ENCODE data around the gene LCE3C.

Gene LCE3C

GRCh38 chr1:152626744-152627143 is 26.7 kb downstream of the LCE3C start:
- Histone ChIP-seq H3K9me2 (replicated peaks; ENCODE audit: insufficient read depth, low read length) (no peaks in the 10 kb centered on the region), H3K36me3 (ENCODE audit: low read length) (no peaks in the 10 kb centered on the region), H4K20me1 (ENCODE audit: low read depth, low read length) (no peaks in the 10 kb centered on the region), H3K9me3 (ENCODE audit: insufficient read depth, low read length) (no peaks in the 10 kb centered on the region), H3K4me3 (ENCODE audit: insufficient read depth, low read length, poor library complexity, severe bottlenecking) (no peak overlapping the region), H2AFZ (ENCODE audit: low read depth, low read length, severe bottlenecking) (no peak overlapping the region), H3K9ac (ENCODE audit: low read length) (no peak overlapping the region), H3K27me3 (ENCODE audit: low read length) (no peaks in the 10 kb centered on the region), H3K27ac (ENCODE audit: low read depth, low read length) (no peak overlapping the region), H3K4me2 (ENCODE audit: low read depth, low read length, poor library complexity, severe bottlenecking) (no peak overlapping the region), H3F3A (ENCODE audit: insufficient read depth) (no peaks in the 10 kb centered on the region), H3K79me2 (ENCODE audit: insufficient read depth, low read length) (no peaks in the 10 kb centered on the region)
- TF ChIP-seq EZH2phosphoT487 (conservative IDR thresholded peaks at IDR 0.05; ENCODE audit: low read length): no peak
- TF ChIP-seq, protein P1, sequence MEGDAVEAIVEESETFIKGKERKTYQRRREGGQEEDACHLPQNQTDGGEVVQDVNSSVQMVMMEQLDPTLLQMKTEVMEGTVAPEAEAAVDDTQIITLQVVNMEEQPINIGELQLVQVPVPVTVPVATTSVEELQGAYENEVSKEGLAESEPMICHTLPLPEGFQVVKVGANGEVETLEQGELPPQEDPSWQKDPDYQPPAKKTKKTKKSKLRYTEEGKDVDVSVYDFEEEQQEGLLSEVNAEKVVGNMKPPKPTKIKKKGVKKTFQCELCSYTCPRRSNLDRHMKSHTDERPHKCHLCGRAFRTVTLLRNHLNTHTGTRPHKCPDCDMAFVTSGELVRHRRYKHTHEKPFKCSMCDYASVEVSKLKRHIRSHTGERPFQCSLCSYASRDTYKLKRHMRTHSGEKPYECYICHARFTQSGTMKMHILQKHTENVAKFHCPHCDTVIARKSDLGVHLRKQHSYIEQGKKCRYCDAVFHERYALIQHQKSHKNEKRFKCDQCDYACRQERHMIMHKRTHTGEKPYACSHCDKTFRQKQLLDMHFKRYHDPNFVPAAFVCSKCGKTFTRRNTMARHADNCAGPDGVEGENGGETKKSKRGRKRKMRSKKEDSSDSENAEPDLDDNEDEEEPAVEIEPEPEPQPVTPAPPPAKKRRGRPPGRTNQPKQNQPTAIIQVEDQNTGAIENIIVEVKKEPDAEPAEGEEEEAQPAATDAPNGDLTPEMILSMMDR (IDR thresholded peaks at IDR 0.05; ENCODE audit: insufficient read depth, low read length, poor library complexity, severe bottlenecking): no peak

DNA sequence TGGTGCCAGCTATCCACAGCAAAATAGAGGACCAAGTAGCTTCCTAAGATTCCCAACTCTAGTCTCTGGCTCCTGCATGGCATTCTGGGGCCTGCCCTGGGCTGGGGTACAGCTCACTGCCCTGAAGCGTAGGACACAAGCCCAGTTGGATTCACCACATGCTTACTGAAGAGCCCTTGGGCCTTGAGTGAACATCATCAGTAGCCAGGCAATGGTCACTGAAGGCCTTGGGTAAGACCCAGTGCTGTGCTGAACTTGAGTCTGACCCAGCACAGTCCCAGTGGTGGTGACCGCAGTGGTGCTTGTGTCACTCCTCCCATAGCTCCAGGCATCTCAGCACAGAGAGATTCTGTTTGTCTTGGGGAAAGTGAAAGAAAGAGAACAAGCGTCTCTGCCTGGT is 30.6 kb downstream of the LCE3C start:
- Histone ChIP-seq H3K27ac (ENCODE audit: low read depth, low read length) (no peak overlapping the region), H3K9me3 (ENCODE audit: insufficient read depth, low read length) (no peaks in the 10 kb centered on the region), H3K36me3 (ENCODE audit: low read length) (no peaks in the 10 kb centered on the region), H4K20me1 (ENCODE audit: low read depth, low read length) (no peaks in the 10 kb centered on the region), H3K4me2 (ENCODE audit: low read depth, low read length, poor library complexity, severe bottlenecking) (no peak overlapping the region), H3F3A (ENCODE audit: insufficient read depth) (no peaks in the 10 kb centered on the region), H3K27me3 (ENCODE audit: low read length) (no peaks in the 10 kb centered on the region), H3K79me2 (ENCODE audit: insufficient read depth, low read length) (no peaks in the 10 kb centered on the region), H3K9me2 (replicated peaks; ENCODE audit: insufficient read depth, low read length) (no peaks in the 10 kb centered on the region), H3K4me3 (ENCODE audit: insufficient read depth, low read length, poor library complexity, severe bottlenecking) (no peak overlapping the region), H2AFZ (ENCODE audit: low read depth, low read length, severe bottlenecking) (no peak overlapping the region), H3K9ac (ENCODE audit: low read length) (no peak overlapping the region)
- TF ChIP-seq, protein P1 (IDR thresholded peaks at IDR 0.05; ENCODE audit: insufficient read depth, low read length, poor library complexity, severe bottlenecking): no peak
- TF ChIP-seq EZH2phosphoT487 (conservative IDR thresholded peaks at IDR 0.05; ENCODE audit: low read length): no peak

GRCh38 chr1:152640351-152640750 is 40.3 kb downstream of the LCE3C start:
- Histone ChIP-seq H3K9me2 (replicated peaks; ENCODE audit: insufficient read depth, low read length) (no peaks in the 10 kb centered on the region), H3F3A (ENCODE audit: insufficient read depth) (no peaks in the 10 kb centered on the region), H3K79me2 (ENCODE audit: insufficient read depth, low read length) (no peaks in the 10 kb centered on the region), H3K4me3 (ENCODE audit: insufficient read depth, low read length, poor library complexity, severe bottlenecking) (no peak overlapping the region), H3K27me3 (ENCODE audit: low read length) (no peaks in the 10 kb centered on the region), H4K20me1 (ENCODE audit: low read depth, low read length) (no peaks in the 10 kb centered on the region), H3K36me3 (ENCODE audit: low read length) (no peaks in the 10 kb centered on the region), H3K9me3 (ENCODE audit: insufficient read depth, low read length) (no peaks in the 10 kb centered on the region), H3K27ac (ENCODE audit: low read depth, low read length) (no peak overlapping the region), H2AFZ (ENCODE audit: low read depth, low read length, severe bottlenecking) (no peak overlapping the region), H3K4me2 (ENCODE audit: low read depth, low read length, poor library complexity, severe bottlenecking) (no peak overlapping the region), H3K9ac (ENCODE audit: low read length) (no peak overlapping the region)
- TF ChIP-seq, protein P1 (IDR thresholded peaks at IDR 0.05; ENCODE audit: insufficient read depth, low read length, poor library complexity, severe bottlenecking): no peak
- TF ChIP-seq EZH2phosphoT487 (conservative IDR thresholded peaks at IDR 0.05; ENCODE audit: low read length): no peak

All from SU-DHL-6 (cell line).